Lung (tissue), 12 donors: ENCODE measurements around the gene TYW1. TPM values are rescaled to one million over a fixed set of nuclear protein-coding genes. Genes with fewer than 3 reads are reported as not detected.
"Not testable (repeated sequence)": the region's sequence is repeated elsewhere in the genome, so short reads cannot be mapped to it uniquely, and the experiment has no call there.

ENCODE experiments used
- ATAC-seq: fragments of 200-7000 bp; cut with Tn5 transposase; one replicate; pipeline ENCODE4 v1.9.1; 2020; ENCODE audit warnings: moderate number of reproducible peaks; ENCODE audit not compliant: insufficient read depth, low FRiP score
- DNase-seq, 3 donors: peaks; one replicate each; pipeline ENCODE4 v3.0.0-alpha.2; 2013 to 2017
- H3K27ac ChIP-seq, 2 donors: one replicate each; pipeline ENCODE4 v1.5.1; 2013; ENCODE audit warnings: mild to moderate bottlenecking in 2 of 2, moderate library complexity in 2 of 2, control low read depth in 1 of 2, inconsistent platforms in 1 of 2, low read depth in 1 of 2, low read length in 1 of 2
- H3K27me3 ChIP-seq, 3 donors: one replicate each; pipeline ENCODE4 v1.5.1; 2013; ENCODE audit warnings: low read length in 2 of 3; ENCODE audit not compliant: control insufficient read depth in 3 of 3, insufficient read depth in 3 of 3
- H3K36me3 ChIP-seq, 4 donors: one replicate each; pipeline ENCODE4 v1.5.1; 2013; ENCODE audit warnings: low read length in 4 of 4, mild to moderate bottlenecking in 1 of 4, moderate library complexity in 1 of 4; ENCODE audit not compliant: control insufficient read depth in 4 of 4, insufficient read depth in 4 of 4
- H3K4me1 ChIP-seq, 5 donors: one replicate each; pipeline ENCODE4 v1.5.1; 2013; ENCODE audit warnings: low read length in 5 of 5, mild to moderate bottlenecking in 2 of 5, moderate library complexity in 1 of 5; ENCODE audit not compliant: control insufficient read depth in 5 of 5, insufficient read depth in 5 of 5
- H3K4me3 ChIP-seq: one replicate; pipeline ENCODE4 v1.5.1; 2013; ENCODE audit warnings: mild to moderate bottlenecking, control low read depth, moderate library complexity
- H3K9ac ChIP-seq, 2 donors: one replicate each; pipeline ENCODE4 v1.5.1; 2013; ENCODE audit warnings: low read length in 2 of 2, control low read depth in 1 of 2; ENCODE audit not compliant: insufficient read depth in 1 of 2
- H3K9me3 ChIP-seq, 4 donors: one replicate each; pipeline ENCODE4 v1.5.1; 2013; ENCODE audit warnings: low read length in 3 of 4, mild to moderate bottlenecking in 1 of 4, moderate library complexity in 1 of 4; ENCODE audit not compliant: control insufficient read depth in 4 of 4, insufficient read depth in 3 of 4
- CTCF ChIP-seq: IDR thresholded peaks from 2 replicates; pipeline ENCODE4 v1.5.1; 2012; ENCODE audit warnings: mild to moderate bottlenecking; ENCODE audit errors: control extremely low read depth, extremely low read depth
- WGBS, 2 donors: extraction: QIAGEN DNeasy Blood & Tissue Kit; methylation state at CpG; one replicate each; pipeline ENCODE4 v1.1.7; 2013; 5-methylcytosine and 5-hydroxymethylcytosine counted together
- polyA plus RNA-seq, 2 donors: library from polyadenylated mRNA; stranded (reverse); fragments of 200-250 nt; gene quantifications; one replicate each; pipeline ENCODE4 v1.2.1, GENCODE V29; 2013
- total RNA-seq, 2 donors: library from RNA; depleted of rRNA in 1 of 2; stranded (reverse); fragments of >200 nt in 1 of 2; gene quantifications; one replicate each; pipeline ENCODE4 v1.2.1, GENCODE V29; 2014 to 2021
- donor health status: control.
- donor health status: control.
- donor health status: Bipolar disorder and iron deficiency.
- donor health status: healthy.
- donor health status: DM: yes; HTN: yes; CAD: no.

Gene TYW1
- total and polyA plus RNA-seq, 4 donors, result 6.1 to 27.1 (median 12.0) TPM

GRCh38 chr7:66974986-66975590 lies 21.5 kb upstream of the TYW1 start:
- ATAC-seq (no peak), DNase-seq (no peak)
- Histone ChIP-seq H3K27me3 (no peaks in the 10 kb centered on the region), H3K9me3 (peaks cover 0 to 2% (median 0%) of the 10 kb centered on the region in 4 donors), H3K4me1 (no peaks in the 10 kb centered on the region), H3K9ac (no peak overlapping the region), H3K27ac (no peak overlapping the region), H3K4me3 (no peak overlapping the region), H3K36me3 (no peaks in the 10 kb centered on the region)
- no peak for TF ChIP-seq CTCF
- 86 to 90% methylated on average over 15 of the region's 15 CpGs for WGBS, 2 donors

- H3K27me3 ChIP-seq, H3K4me3 ChIP-seq, H3K4me1 ChIP-seq, ATAC-seq, H3K36me3 ChIP-seq, H3K9me3 ChIP-seq, H3K9ac ChIP-seq, DNase-seq, H3K27ac ChIP-seq: not testable (repeated sequence)
- 88 to 95% methylated on average over 4 to 5 of the region's 5 CpGs for WGBS, 2 donors
Observed at GRCh38 chr7:66978312-66978711, 18.3 kb upstream of the TYW1 start.

GRCh38 chr7:66979013-66979412 lies 17.6 kb upstream of the TYW1 start:
- not testable (repeated sequence) for H3K4me3 ChIP-seq, H3K9ac ChIP-seq, ATAC-seq, DNase-seq, H3K9me3 ChIP-seq, H3K27me3 ChIP-seq, H3K27ac ChIP-seq, H3K36me3 ChIP-seq, H3K4me1 ChIP-seq
- WGBS, 2 donors, result 94 to 97% methylated on average over 2 of the region's 2 CpGs

GRCh38 chr7:66980336-66980735 lies 16.3 kb upstream of the TYW1 start:
- DNase-seq, H3K9me3 ChIP-seq, H3K9ac ChIP-seq, H3K4me3 ChIP-seq, H3K36me3 ChIP-seq, H3K27ac ChIP-seq, H3K27me3 ChIP-seq, ATAC-seq, H3K4me1 ChIP-seq: not testable (repeated sequence)
- WGBS, 2 donors, result 88 to 95% methylated on average over 1 of the region's 1 CpG

- 94 to 100% methylated on average over 1 of the region's 3 CpGs for WGBS, 2 donors
- H3K4me3 ChIP-seq, H3K27me3 ChIP-seq, H3K27ac ChIP-seq, ATAC-seq, H3K9ac ChIP-seq, H3K9me3 ChIP-seq, H3K4me1 ChIP-seq, DNase-seq: not testable (repeated sequence)
- H3K36me3 ChIP-seq, result peaks cover 6 to 23% (median 11%) of the 10 kb centered on the region in 4 donors
Observed at GRCh38 chr7:66989552-66989951, 7.1 kb upstream of the TYW1 start.

GRCh38 chr7:66994051-66994450 lies 2.6 kb upstream of the TYW1 start:
- WGBS, 2 donors, result 57 to 69% methylated on average over 5 of the region's 5 CpGs
- Histone ChIP-seq H3K36me3 (peaks cover 6 to 13% (median 10%) of the 10 kb centered on the region in 4 donors), H3K9ac (peak overlapping the region in 1 of 2 donors; percentile 98), H3K27ac (peak overlapping the region; percentile 98)
- H3K9me3 ChIP-seq, DNase-seq, H3K4me3 ChIP-seq, H3K27me3 ChIP-seq, ATAC-seq, H3K4me1 ChIP-seq: not testable (repeated sequence)
